Liver (tissue), 9 donors: ENCODE results near the gene HHIPL1. TPM values are rescaled to one million over a fixed set of nuclear protein-coding genes. Genes with fewer than 3 reads are reported as not detected.

ENCODE experiments used
- DNase-seq: peaks from one replicate; pipeline ENCODE4 v3.0.0-alpha.2; 2017; ENCODE audit warnings: low spot score
- H3K27ac ChIP-seq, 2 donors: one replicate each; pipeline ENCODE4 v1.7.0; 2013; ENCODE audit warnings: inconsistent platforms in 2 of 2, low read length in 2 of 2, control low read depth in 1 of 2, low read depth in 1 of 2, mild to moderate bottlenecking in 1 of 2
- H3K27me3 ChIP-seq, 4 donors: one replicate each; pipeline versions ENCODE4 v1.6.1 to v1.7.0; 2013; ENCODE audit warnings: low read length in 3 of 4, inconsistent platforms in 1 of 4, mild to moderate bottlenecking in 1 of 4, moderate library complexity in 1 of 4; ENCODE audit not compliant: control insufficient read depth in 4 of 4, insufficient read depth in 4 of 4
- H3K36me3 ChIP-seq, 4 donors: one replicate each; pipeline versions ENCODE4 v1.6.1 to v1.7.0; 2013; ENCODE audit warnings: low read length in 3 of 4, mild to moderate bottlenecking in 3 of 4, low read depth in 1 of 4, moderate library complexity in 1 of 4; ENCODE audit not compliant: control insufficient read depth in 4 of 4, insufficient read depth in 3 of 4
- H3K4me1 ChIP-seq, 4 donors: one replicate each; pipeline versions ENCODE4 v1.6.1 to v1.7.0; 2013; ENCODE audit warnings: low read length in 3 of 4, mild to moderate bottlenecking in 3 of 4, moderate library complexity in 1 of 4; ENCODE audit not compliant: control insufficient read depth in 4 of 4, insufficient read depth in 4 of 4
- H3K4me3 ChIP-seq, 3 donors: one replicate each; pipeline versions ENCODE4 v1.6.1 to v1.7.0; 2013; ENCODE audit warnings: low read length in 3 of 3, control low read depth in 1 of 3, low read depth in 1 of 3, mild to moderate bottlenecking in 1 of 3
- H3K9ac ChIP-seq, 2 donors: one replicate each; pipeline ENCODE4 v1.7.0; 2013; ENCODE audit warnings: low read length in 2 of 2, mild to moderate bottlenecking in 2 of 2, moderate library complexity in 2 of 2, control low read depth in 1 of 2, low read depth in 1 of 2
- H3K9me3 ChIP-seq, 4 donors: one replicate each; pipeline versions ENCODE4 v1.6.1 to v1.7.0; 2013; ENCODE audit warnings: low read length in 3 of 4; ENCODE audit not compliant: control insufficient read depth in 4 of 4
- ATF3 ChIP-seq: IDR thresholded peaks from 2 replicates; pipeline ENCODE4 v1.6.1; 2016; ENCODE audit warnings: antibody characterized with exemption
- EGR1 ChIP-seq, 2 donors: IDR thresholded peaks; 2 replicates each; pipeline ENCODE4 v1.6.1; 2016 to 2018; ENCODE audit warnings: antibody characterized with exemption in 2 of 2, low read depth in 2 of 2
- FOXA1 ChIP-seq: IDR thresholded peaks from 2 replicates; pipeline ENCODE4 v1.6.1; 2016; ENCODE audit warnings: antibody characterized with exemption
- HNF4A ChIP-seq, 2 donors: conservative IDR thresholded peaks; 2 replicates each; pipeline ENCODE4 v1.6.1; 2016; ENCODE audit warnings: antibody characterized with exemption in 2 of 2, mild to moderate bottlenecking in 2 of 2
- JUND ChIP-seq, 2 donors: IDR thresholded peaks; 2 replicates each; pipeline ENCODE4 v1.6.1; 2016; ENCODE audit warnings: antibody characterized with exemption in 2 of 2
- NR2F2 ChIP-seq: IDR thresholded peaks from 2 replicates; pipeline ENCODE4 v1.6.1; 2016; ENCODE audit warnings: antibody characterized with exemption
- RAD21 ChIP-seq, 2 donors: IDR thresholded peaks; 2 replicates each; pipeline ENCODE4 v1.6.1; 2016; ENCODE audit warnings: antibody characterized with exemption in 2 of 2, mild to moderate bottlenecking in 2 of 2
- RXRA ChIP-seq, 2 donors: IDR thresholded peaks; 2 replicates each; pipeline ENCODE4 v1.6.1; 2017 to 2018; ENCODE audit warnings: antibody characterized with exemption in 2 of 2, mild to moderate bottlenecking in 1 of 2
- TAF1 ChIP-seq: conservative IDR thresholded peaks from 2 replicates; pipeline ENCODE4 v1.6.1; 2016; ENCODE audit warnings: antibody characterized with exemption, mild to moderate bottlenecking
- YY1 ChIP-seq: IDR thresholded peaks from 2 replicates; pipeline ENCODE4 v1.6.1; 2016; ENCODE audit warnings: antibody characterized with exemption, mild to moderate bottlenecking
- WGBS: extraction: QIAGEN DNeasy Blood & Tissue Kit; methylation state at CpG from one replicate; pipeline ENCODE4 v1.1.7; 2013; 5-methylcytosine and 5-hydroxymethylcytosine counted together
- polyA plus RNA-seq, 2 donors: library from polyadenylated mRNA; stranded (reverse) in 1 of 2; unstranded in 1 of 2; fragments of 200-250 nt in 1 of 2; fragments of >200 nt in 1 of 2; fragmentation: Nextera tagmentation in 1 of 2; extraction: Ambion mirVana in 1 of 2; gene quantifications; one replicate each; pipeline versions ENCODE4 v1.2.1 to v1.2.3, GENCODE V29; 2013 to 2015
- total RNA-seq, 2 donors: library from RNA; depleted of rRNA; stranded (reverse); fragments of >200 nt; gene quantifications; one replicate each; pipeline ENCODE4 v1.2.3, GENCODE V29; 2014
- TF ChIP-seq, protein P1 (sequence below): IDR thresholded peaks from 2 replicates; pipeline ENCODE4 v1.6.1; 2016; ENCODE audit warnings: antibody characterized with exemption, mild to moderate bottlenecking
- TF ChIP-seq, protein P2 (sequence below): fragments of 150-350 bp; IDR thresholded peaks from 2 replicates; pipeline ENCODE4 v1.5.1; 2017; ENCODE audit warnings: improper control_type of control experiment, low read depth, low read length; ENCODE audit not compliant: missing input control
- TF ChIP-seq, protein P3 (sequence below): IDR thresholded peaks from 2 replicates; pipeline ENCODE4 v1.6.1; 2016; ENCODE audit warnings: antibody characterized with exemption
- TF ChIP-seq, protein P4 (sequence below): IDR thresholded peaks from 2 replicates; pipeline ENCODE4 v1.6.1; 2016; ENCODE audit warnings: antibody characterized with exemption
- donor health status: healthy.
- donor health status: healthy.
- donor health status: healthy.
- donor health status: healthy.
- donor health status: healthy.

HHIPL1 gene
- total and polyA plus RNA-seq, 4 donors, result 0.96 to 1.7 (median 1.0) TPM

DNA sequence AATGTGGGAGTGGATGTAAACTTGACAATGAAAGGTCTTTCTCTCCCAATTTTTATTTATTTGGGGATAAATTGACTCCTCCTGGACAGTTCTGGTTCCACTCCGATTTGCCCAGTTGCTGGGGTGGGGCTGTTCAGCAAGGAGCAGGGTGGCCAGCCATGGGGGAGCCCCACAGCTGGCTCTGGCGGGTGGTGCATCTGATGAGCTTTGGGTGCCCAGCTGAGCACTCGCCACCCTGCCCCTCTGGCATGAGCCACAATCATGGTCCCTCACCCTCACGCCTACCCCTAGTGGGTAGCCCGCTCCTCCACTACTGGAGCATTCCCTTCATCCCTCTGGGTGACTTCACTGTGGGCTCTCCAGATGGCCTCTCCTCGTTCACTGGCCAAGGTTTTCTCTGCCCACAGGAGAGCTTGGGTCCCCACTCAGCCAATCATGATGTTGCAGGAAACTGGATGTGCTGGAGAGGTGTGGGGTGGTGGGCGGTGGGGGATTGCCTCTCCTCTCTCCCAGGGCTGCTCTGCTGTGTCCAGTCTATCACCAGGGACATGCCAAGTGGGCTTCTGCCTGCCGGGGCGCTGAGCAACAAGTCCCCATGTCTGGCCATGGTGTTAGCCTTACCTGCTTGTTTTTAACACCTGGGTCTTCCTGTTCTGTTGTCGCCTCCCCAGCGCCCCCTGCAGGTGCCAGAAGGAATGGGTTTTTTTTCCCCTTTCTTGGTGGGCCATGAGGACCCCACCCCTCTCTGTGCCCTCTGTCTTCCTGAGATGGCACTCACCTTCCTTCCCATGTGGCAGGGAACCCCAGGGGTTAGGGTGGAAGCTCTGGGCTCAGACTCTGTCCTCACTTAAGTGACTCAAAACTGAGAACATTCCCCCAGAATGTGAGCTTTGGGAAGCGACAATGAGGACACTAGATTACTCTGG lies 42.6 kb downstream of the HHIPL1 start:
- TF ChIP-seq EGR1 (IDR thresholded peaks at IDR 0.05; ENCODE audit: low read depth in 2 of 2) (no peak), HNF4A (conservative IDR thresholded peaks at IDR 0.05) (no peak), YY1 (no peak), FOXA1 (no peak), RAD21 (IDR thresholded peaks at IDR 0.05) (peak in 1 of 2 donors; percentile 35)
- TF ChIP-seq, protein P1, sequence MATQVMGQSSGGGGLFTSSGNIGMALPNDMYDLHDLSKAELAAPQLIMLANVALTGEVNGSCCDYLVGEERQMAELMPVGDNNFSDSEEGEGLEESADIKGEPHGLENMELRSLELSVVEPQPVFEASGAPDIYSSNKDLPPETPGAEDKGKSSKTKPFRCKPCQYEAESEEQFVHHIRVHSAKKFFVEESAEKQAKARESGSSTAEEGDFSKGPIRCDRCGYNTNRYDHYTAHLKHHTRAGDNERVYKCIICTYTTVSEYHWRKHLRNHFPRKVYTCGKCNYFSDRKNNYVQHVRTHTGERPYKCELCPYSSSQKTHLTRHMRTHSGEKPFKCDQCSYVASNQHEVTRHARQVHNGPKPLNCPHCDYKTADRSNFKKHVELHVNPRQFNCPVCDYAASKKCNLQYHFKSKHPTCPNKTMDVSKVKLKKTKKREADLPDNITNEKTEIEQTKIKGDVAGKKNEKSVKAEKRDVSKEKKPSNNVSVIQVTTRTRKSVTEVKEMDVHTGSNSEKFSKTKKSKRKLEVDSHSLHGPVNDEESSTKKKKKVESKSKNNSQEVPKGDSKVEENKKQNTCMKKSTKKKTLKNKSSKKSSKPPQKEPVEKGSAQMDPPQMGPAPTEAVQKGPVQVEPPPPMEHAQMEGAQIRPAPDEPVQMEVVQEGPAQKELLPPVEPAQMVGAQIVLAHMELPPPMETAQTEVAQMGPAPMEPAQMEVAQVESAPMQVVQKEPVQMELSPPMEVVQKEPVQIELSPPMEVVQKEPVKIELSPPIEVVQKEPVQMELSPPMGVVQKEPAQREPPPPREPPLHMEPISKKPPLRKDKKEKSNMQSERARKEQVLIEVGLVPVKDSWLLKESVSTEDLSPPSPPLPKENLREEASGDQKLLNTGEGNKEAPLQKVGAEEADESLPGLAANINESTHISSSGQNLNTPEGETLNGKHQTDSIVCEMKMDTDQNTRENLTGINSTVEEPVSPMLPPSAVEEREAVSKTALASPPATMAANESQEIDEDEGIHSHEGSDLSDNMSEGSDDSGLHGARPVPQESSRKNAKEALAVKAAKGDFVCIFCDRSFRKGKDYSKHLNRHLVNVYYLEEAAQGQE, result no peak
- TF ChIP-seq, protein P2, sequence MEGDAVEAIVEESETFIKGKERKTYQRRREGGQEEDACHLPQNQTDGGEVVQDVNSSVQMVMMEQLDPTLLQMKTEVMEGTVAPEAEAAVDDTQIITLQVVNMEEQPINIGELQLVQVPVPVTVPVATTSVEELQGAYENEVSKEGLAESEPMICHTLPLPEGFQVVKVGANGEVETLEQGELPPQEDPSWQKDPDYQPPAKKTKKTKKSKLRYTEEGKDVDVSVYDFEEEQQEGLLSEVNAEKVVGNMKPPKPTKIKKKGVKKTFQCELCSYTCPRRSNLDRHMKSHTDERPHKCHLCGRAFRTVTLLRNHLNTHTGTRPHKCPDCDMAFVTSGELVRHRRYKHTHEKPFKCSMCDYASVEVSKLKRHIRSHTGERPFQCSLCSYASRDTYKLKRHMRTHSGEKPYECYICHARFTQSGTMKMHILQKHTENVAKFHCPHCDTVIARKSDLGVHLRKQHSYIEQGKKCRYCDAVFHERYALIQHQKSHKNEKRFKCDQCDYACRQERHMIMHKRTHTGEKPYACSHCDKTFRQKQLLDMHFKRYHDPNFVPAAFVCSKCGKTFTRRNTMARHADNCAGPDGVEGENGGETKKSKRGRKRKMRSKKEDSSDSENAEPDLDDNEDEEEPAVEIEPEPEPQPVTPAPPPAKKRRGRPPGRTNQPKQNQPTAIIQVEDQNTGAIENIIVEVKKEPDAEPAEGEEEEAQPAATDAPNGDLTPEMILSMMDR, result peak; percentile 34
- no peak overlapping the region for H3K9ac ChIP-seq
- no peaks in the 10 kb centered on the region for H3K27me3 ChIP-seq
- no peak overlapping the region for H3K4me3 ChIP-seq
- DNase-seq, result peak; percentile 44
- WGBS, result 67% methylated on average over 12 of the region's 12 CpGs
- no peak overlapping the region for H3K27ac ChIP-seq
- H3K36me3 ChIP-seq, result no peaks in the 10 kb centered on the region
- no peaks in the 10 kb centered on the region for H3K9me3 ChIP-seq
- peaks cover 6 to 15% (median 12%) of the 10 kb centered on the region in 4 donors for H3K4me1 ChIP-seq

DNA sequence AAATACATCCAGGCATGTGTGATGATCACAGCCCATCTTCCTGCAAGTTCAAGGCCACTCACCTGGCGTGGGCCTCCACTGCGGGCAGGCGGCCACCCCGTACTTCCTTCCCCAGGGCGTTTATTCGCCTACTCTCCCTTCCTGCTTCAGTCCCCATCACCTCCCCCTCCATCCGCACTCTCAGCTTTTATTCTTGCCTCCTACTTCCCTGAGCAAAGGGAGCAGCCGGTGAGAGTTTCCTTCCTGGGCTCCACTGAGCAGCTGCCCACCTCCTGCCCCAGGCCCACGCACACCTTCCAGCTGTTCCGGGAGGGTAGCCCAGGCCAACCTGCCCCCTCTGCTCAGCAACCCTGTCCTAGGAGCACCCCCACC lies 43.3 kb downstream of the HHIPL1 start:
- peaks cover 2 to 11% (median 7%) of the 10 kb centered on the region in 4 donors for H3K4me1 ChIP-seq
- no peak overlapping the region for H3K4me3 ChIP-seq
- H3K27me3 ChIP-seq, result no peaks in the 10 kb centered on the region
- 74% methylated on average over 10 of the region's 10 CpGs for WGBS
- no peak overlapping the region for H3K27ac ChIP-seq
- no peak overlapping the region for H3K9ac ChIP-seq
- no peaks in the 10 kb centered on the region for H3K36me3 ChIP-seq
- no peaks in the 10 kb centered on the region for H3K9me3 ChIP-seq
- TF ChIP-seq TAF1 (no peak), RAD21 (IDR thresholded peaks at IDR 0.05) (no peak), NR2F2 (no peak), ATF3 (no peak), HNF4A (conservative IDR thresholded peaks at IDR 0.05) (no peak), RXRA (IDR thresholded peaks at IDR 0.05) (no peak), YY1 (no peak), JUND (IDR thresholded peaks at IDR 0.05) (no peak), EGR1 (IDR thresholded peaks at IDR 0.05; ENCODE audit: low read depth in 2 of 2) (no peak)
- TF ChIP-seq, protein P3, sequence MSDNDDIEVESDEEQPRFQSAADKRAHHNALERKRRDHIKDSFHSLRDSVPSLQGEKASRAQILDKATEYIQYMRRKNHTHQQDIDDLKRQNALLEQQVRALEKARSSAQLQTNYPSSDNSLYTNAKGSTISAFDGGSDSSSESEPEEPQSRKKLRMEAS, result no peak
- TF ChIP-seq, protein P1, result no peak
- TF ChIP-seq, protein P4, sequence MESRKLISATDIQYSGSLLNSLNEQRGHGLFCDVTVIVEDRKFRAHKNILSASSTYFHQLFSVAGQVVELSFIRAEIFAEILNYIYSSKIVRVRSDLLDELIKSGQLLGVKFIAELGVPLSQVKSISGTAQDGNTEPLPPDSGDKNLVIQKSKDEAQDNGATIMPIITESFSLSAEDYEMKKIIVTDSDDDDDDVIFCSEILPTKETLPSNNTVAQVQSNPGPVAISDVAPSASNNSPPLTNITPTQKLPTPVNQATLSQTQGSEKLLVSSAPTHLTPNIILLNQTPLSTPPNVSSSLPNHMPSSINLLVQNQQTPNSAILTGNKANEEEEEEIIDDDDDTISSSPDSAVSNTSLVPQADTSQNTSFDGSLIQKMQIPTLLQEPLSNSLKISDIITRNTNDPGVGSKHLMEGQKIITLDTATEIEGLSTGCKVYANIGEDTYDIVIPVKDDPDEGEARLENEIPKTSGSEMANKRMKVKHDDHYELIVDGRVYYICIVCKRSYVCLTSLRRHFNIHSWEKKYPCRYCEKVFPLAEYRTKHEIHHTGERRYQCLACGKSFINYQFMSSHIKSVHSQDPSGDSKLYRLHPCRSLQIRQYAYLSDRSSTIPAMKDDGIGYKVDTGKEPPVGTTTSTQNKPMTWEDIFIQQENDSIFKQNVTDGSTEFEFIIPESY, result no peak
- peak; percentile 25 for DNase-seq
